Fibroblast of lung (primary cell): ENCODE data around the gene NXPH3. TPM values are rescaled to one million over a fixed set of nuclear protein-coding genes. Genes with fewer than 3 reads are reported as not detected.
A peak's percentile ranks its signal among the peaks of the same experiment; 100 is the strongest.
"Not testable (repeated sequence)": the region's sequence is repeated elsewhere in the genome, so short reads cannot be mapped to it uniquely, and the experiment has no call there.

Experiments used
- DNase-seq, 2 donors: peaks; one replicate each; pipeline versions ENCODE4 v3.0.0 to v3.0.0-alpha.2; 2010; ENCODE audit warnings: low read depth in 2 of 2
- H2AFZ ChIP-seq: 2 replicates; pipeline ENCODE4 v1.5.1; 2012; ENCODE audit warnings: low read length, control low read depth, inconsistent platforms
- H3K27ac ChIP-seq: 2 replicates; pipeline ENCODE4 v1.5.1; 2011; ENCODE audit warnings: low read length, control low read depth; ENCODE audit not compliant: insufficient read depth
- H3K27me3 ChIP-seq: 2 replicates; pipeline ENCODE4 v1.5.1; 2011; ENCODE audit warnings: mild to moderate bottlenecking, low read length; ENCODE audit not compliant: control insufficient read depth, insufficient read depth
- H3K36me3 ChIP-seq: 2 replicates; pipeline ENCODE4 v1.5.1; 2011; ENCODE audit warnings: low read length; ENCODE audit not compliant: control insufficient read depth, insufficient read depth
- H3K4me1 ChIP-seq: 2 replicates; pipeline ENCODE4 v1.5.1; 2011; ENCODE audit warnings: low read length; ENCODE audit not compliant: control insufficient read depth, insufficient read depth; ENCODE audit errors: extremely low read depth
- H3K4me2 ChIP-seq: 2 replicates; pipeline ENCODE4 v1.5.1; 2011; ENCODE audit warnings: low read length, control low read depth; ENCODE audit not compliant: insufficient read depth; ENCODE audit errors: extremely low read depth
- H3K4me3 ChIP-seq, 4 experiments: fragments of 200-600 bp in 1 of 4; sonication (generic) in 1 of 4; replicated peaks in 1 of 4; 2 replicates each; pipeline ENCODE4 v1.5.1; 2011 to 2016; ENCODE audit warnings: low read length in 4 of 4, low read depth in 3 of 4, mild to moderate bottlenecking in 3 of 4, control low read depth in 2 of 4, inconsistent platforms in 1 of 4, mixed read lengths in 1 of 4; ENCODE audit not compliant: insufficient read depth in 1 of 4; ENCODE audit errors: control extremely low read depth in 1 of 4
- H3K79me2 ChIP-seq: 2 replicates; pipeline ENCODE4 v1.5.1; 2012; ENCODE audit warnings: mild to moderate bottlenecking, low read length, inconsistent platforms; ENCODE audit not compliant: control insufficient read depth, insufficient read depth
- H3K9ac ChIP-seq: 2 replicates; pipeline ENCODE4 v1.5.1; 2011; ENCODE audit warnings: mild to moderate bottlenecking, low read length, control low read depth; ENCODE audit not compliant: insufficient read depth
- H3K9me3 ChIP-seq: 2 replicates; pipeline ENCODE4 v1.5.1; 2012; ENCODE audit warnings: low read depth, low read length; ENCODE audit not compliant: control insufficient read depth, insufficient read depth
- H4K20me1 ChIP-seq: 2 replicates; pipeline ENCODE4 v1.5.1; 2011; ENCODE audit warnings: low read length; ENCODE audit not compliant: control insufficient read depth, insufficient read depth; ENCODE audit errors: extremely low read depth
- CTCF ChIP-seq, 2 donors: IDR thresholded peaks in 1 of 2; conservative IDR thresholded peaks in 1 of 2; 1 replicate in 1 of 2; 2 replicates in 1 of 2; pipeline ENCODE4 v1.5.1; 2011 to 2012; ENCODE audit warnings: low read length in 2 of 2, control low read depth in 1 of 2, inconsistent platforms in 1 of 2, low read depth in 1 of 2, mild to moderate bottlenecking in 1 of 2
- EZH2 ChIP-seq: IDR thresholded peaks from 2 replicates; pipeline ENCODE4 v1.5.1; 2012; ENCODE audit warnings: low read length, control low read depth, mild to moderate bottlenecking; ENCODE audit errors: missing control alignments
- polyA plus RNA-seq, 2 donors: library from polyadenylated mRNA; depleted of rRNA in 1 of 2; stranded (reverse) in 1 of 2; unstranded in 1 of 2; fragments of >200 nt; gene quantifications; 2 replicates each; pipeline ENCODE4 v1.2.1, GENCODE V29; 2011 to 2012; ENCODE audit warnings: missing spikeins in 1 of 2
- total RNA-seq: library from RNA; depleted of rRNA; stranded (reverse); fragments of >200 nt; gene quantifications from 2 replicates; pipeline ENCODE4 v1.2.1, GENCODE V29; 2014

NXPH3 gene
- total and polyA plus RNA-seq, 2 donors (not counting 1 experiment from before 2014, with no cell fraction given), result 0.36 to 0.66 TPM

GRCh38 chr17:49567104-49567521 lies 8.6 kb upstream of the NXPH3 start:
- Histone ChIP-seq H3K79me2 (no peaks in the 10 kb centered on the region), H3K4me3 (no peak overlapping the region), H3K9me3 (no peaks in the 10 kb centered on the region), H3K4me2 (no peak overlapping the region), H3K27ac (no peak overlapping the region), H3K27me3 (peaks cover 3% of the 10 kb centered on the region), H3K36me3 (no peaks in the 10 kb centered on the region), H4K20me1 (no peaks in the 10 kb centered on the region), H2AFZ (no peak overlapping the region), H3K9ac (no peak overlapping the region), H3K4me1 (no peaks in the 10 kb centered on the region)
- TF ChIP-seq EZH2 (no peak), CTCF (conservative IDR thresholded peaks at IDR 0.05 in 1 of 2, IDR thresholded peaks at IDR 0.05 in 1 of 2; ENCODE audit: low read depth in 1 of 2, low read length in 2 of 2) (no peak)
- DNase-seq, result no peak

- Histone ChIP-seq H3K4me3 (peak overlapping the region; percentile 14 to 53 (median 38)), H3K27me3 (peaks cover 11% of the 10 kb centered on the region), H3K27ac (no peak overlapping the region), H3K4me1 (no peaks in the 10 kb centered on the region), H3K4me2 (peak overlapping the region; percentile 83), H3K9me3 (no peaks in the 10 kb centered on the region), H3K36me3 (no peaks in the 10 kb centered on the region), H3K9ac (no peak overlapping the region), H3K79me2 (no peaks in the 10 kb centered on the region), H4K20me1 (no peaks in the 10 kb centered on the region), H2AFZ (peak overlapping the region; percentile 79)
- DNase-seq, result peak; percentile 62 to 70
- TF ChIP-seq EZH2 (no peak), CTCF (conservative IDR thresholded peaks at IDR 0.05 in 1 of 2, IDR thresholded peaks at IDR 0.05 in 1 of 2; ENCODE audit: low read depth in 1 of 2, low read length in 2 of 2) (peak; percentile 85 to 97)
Measured at GRCh38 chr17:49567871-49568694, 7.6 kb upstream of the NXPH3 start.

- H2AFZ ChIP-seq, H3K79me2 ChIP-seq, H3K36me3 ChIP-seq, H3K4me3 ChIP-seq, H3K9ac ChIP-seq, H3K27ac ChIP-seq, H4K20me1 ChIP-seq, H3K9me3 ChIP-seq, H3K4me1 ChIP-seq, DNase-seq, H3K4me2 ChIP-seq: not testable (repeated sequence)
- peaks cover 14% of the 10 kb centered on the region for H3K27me3 ChIP-seq
Measured at GRCh38 chr17:49568695-49569047, 7.0 kb upstream of the NXPH3 start.
